ENCODE data around the gene TIAL1. TPM values are rescaled to one million over a fixed set of nuclear protein-coding genes. Genes with fewer than 3 reads are reported as not detected.

TIAL1 gene
- total RNA-seq, 1 experiment from 2014 or later, result 220 TPM

GRCh38 chr10:119542357-119542987 is 54.3 kb downstream of the TIAL1 start, which contains the start of gene RGS10 (continued):
- TF ChIP-seq ZBTB33 (IDR thresholded peaks at IDR 0.05; ENCODE audit: extremely low read depth, insufficient replicate concordance, low read length) (peak; percentile 68), EGR1 (IDR thresholded peaks at IDR 0.05; ENCODE audit: low read depth) (peak; percentile 94)

- Histone ChIP-seq H3K9me2 (ENCODE audit: insufficient read depth) (no peaks in the 10 kb centered on the region), H4K20me1 (ENCODE audit: insufficient read depth) (no peaks in the 10 kb centered on the region), H3K4me3 (replicated peaks in 1 of 2; ENCODE audit: low read depth in 1 of 2, low read length in 2 of 2) (peak overlapping the region; percentile 79), H3K4me1 (ENCODE audit: control insufficient read depth in 1 of 2, insufficient read depth in 2 of 2, low read length in 2 of 2) (peaks cover 25 to 51% of the 10 kb centered on the region in 2 experiments), H3K9me3 (ENCODE audit: control insufficient read depth in 1 of 2, insufficient read depth in 1 of 2, low read depth in 1 of 2, low read length in 2 of 2) (no peaks in the 10 kb centered on the region), H3K27ac (ENCODE audit: low read depth, low read length) (peak overlapping the region; percentile 87; the same call in 1 of the 2 replicates), H3K36me3 (ENCODE audit: control insufficient read depth in 1 of 2, insufficient read depth in 2 of 2, low read length in 2 of 2) (no peaks in the 10 kb centered on the region), H3K9ac (ENCODE audit: low read length) (peak overlapping the region; percentile 78), H3K4me2 (ENCODE audit: low read length) (peak overlapping the region; percentile 89), H3K27me3 (ENCODE audit: insufficient read depth, low read length) (no peaks in the 10 kb centered on the region), H3K79me2 (ENCODE audit: insufficient read depth, low read length) (peaks cover 56% of the 10 kb centered on the region), H2AFZ (ENCODE audit: low read depth, low read length, poor library complexity, severe bottlenecking) (no peak overlapping the region)
- peak; percentile 67 for TF ChIP-seq EGR1 (IDR thresholded peaks at IDR 0.05; ENCODE audit: low read depth)
- TF ChIP-seq RAD21 (IDR thresholded peaks at IDR 0.05; ENCODE audit: low read depth), result no peak
- intact Hi-C loops (cut with micrococcal nuclease), result loop anchor here (2.0 kb wide), 2 partner anchors 19 to 343 kb away; no protein-coding TSS in a partner anchor
- DNase-seq (ENCODE audit: low read depth, low spot score) (no peak), ATAC-seq (no peak)
- ChIA-PET RAD21 (ENCODE audit: low non-redundant PET in 1 of 2, low total read pairs in 2 of 2, uncharacterized antibody in 2 of 2, unreplicated experiment in 2 of 2) (interaction anchor here in 1 of 2 experiments (1.6 kb wide), 1 partner anchor 342 kb away, joined by 5 read pairs; no protein-coding TSS in a partner anchor), CTCF (interaction anchor here (1.0 to 2.8 kb wide), 8 partner anchors 12 to 344 kb away, joined by 3 to 17 read pairs (median 4); partner anchors contain the start of genes GRK5 and TIAL1), POLR2A (interaction anchor here (0.6 to 1.7 kb wide), 10 partner anchors 7 to 335 kb away, joined by 3 to 9 read pairs (median 3); partner anchors contain the start of gene GRK5)
- no TSS peak for BruUV-seq (replicated peaks)
These were observed 55.1 kb downstream of the TIAL1 start for GRCh38 chr10:119541459-119542356.
